GM18505 (cell line): Measurements from ENCODE around the gene EMILIN1.

Experiments
- ATAC-seq: cut with Tn5 transposase; IDR thresholded peaks from one replicate; pipeline ENCODE4 v1.9.1; 2021; ENCODE audit not compliant: unreplicated experiment
- POLR2A ChIP-seq: IDR thresholded peaks from 4 replicates; pipeline ENCODE4 v1.6.1; 2011; ENCODE audit warnings: borderline replicate concordance; ENCODE audit not compliant: insufficient read depth, insufficient read length; ENCODE audit errors: extremely low read depth

The EMILIN1 gene

GRCh38 chr2:27078267-27079194 lies at the start of gene EMILIN1:
Gene EMILIN1 (plus strand): TSS chr2:27078615. CDS start chr2:27079066, 451 bp downstream.
- no peak for ATAC-seq
- no peak for TF ChIP-seq POLR2A

GRCh38 chr2:27029051-27029450 lies 49.4 kb upstream of the EMILIN1 start:
- ATAC-seq: no peak
- TF ChIP-seq POLR2A: no peak

GRCh38 chr2:27032495-27033252 lies 45.7 kb upstream of the EMILIN1 start, which contains the start of gene TMEM214:
Gene TMEM214 (plus strand): TSS chr2:27032965. CDS start chr2:27033016, 51 bp downstream.
- ATAC-seq: peak; percentile 81
- TF ChIP-seq POLR2A: peak; percentile 83

DNA sequence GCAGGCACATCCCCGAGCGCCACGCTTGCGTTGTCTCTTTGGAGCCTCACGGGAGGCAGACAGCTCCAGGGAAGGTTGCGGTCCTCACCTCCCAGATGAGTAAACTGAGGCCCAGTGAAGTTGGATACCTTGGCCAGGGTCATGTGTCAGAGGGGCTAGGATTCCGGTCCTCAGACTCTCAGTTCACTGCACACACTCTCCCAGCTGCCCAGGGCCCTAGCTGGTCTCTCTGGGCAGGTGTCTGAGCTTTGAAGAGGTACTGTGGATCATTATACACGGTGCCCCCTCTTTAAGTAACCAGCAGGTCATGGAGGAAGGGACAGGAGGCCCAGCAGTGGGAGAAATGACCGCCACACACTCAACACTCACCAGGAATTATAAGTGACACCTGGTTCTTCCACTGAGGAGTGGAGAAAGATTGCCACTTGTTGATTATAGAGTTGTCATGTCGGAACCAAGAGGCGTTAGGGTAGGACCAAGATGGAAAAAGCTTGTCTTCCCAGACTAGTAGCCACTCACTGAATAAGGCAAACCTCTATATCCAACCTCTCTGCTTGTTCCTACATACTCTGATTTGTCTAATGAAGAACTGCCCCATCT lies 45.1 kb upstream of the EMILIN1 start:
- TF ChIP-seq POLR2A: no peak
- no peak for ATAC-seq

- no peak for TF ChIP-seq POLR2A
- no peak for ATAC-seq
These were observed 40.4 kb upstream of the EMILIN1 start for GRCh38 chr2:27038012-27038411.

DNA sequence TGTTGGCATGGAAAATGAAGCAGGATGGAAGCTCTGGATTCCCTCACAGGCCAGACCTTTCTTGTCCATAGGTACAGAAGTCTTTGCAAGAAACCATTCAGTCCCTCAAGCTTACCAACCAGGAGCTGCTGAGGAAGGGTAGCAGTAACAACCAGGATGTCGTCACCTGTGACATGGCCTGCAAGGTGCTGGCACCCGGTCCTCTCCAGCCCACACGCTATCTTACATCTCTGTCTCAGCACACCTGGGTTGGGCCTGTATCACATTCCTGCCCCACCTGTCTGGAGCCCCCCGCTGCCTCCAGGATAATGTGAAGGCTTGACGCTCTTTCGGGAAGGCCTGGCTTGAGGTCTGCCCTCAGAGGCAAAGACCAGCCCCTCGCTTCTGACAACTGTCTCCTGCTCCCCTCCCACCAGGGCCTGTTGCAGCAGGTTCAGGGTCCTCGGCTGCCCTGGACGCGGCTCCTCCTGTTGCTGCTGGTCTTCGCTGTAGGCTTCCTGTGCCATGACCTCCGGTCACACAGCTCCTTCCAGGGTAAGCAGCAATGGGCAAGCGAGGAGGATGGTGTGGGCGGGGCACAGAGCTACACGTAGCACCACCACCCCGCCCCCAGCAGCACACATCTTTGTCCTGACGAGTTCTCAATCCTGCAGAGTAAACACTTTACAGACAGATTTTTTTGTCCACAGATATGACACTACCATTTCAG lies 39.6 kb upstream of the EMILIN1 start:
- ATAC-seq: no peak
- TF ChIP-seq POLR2A: no peak

- no peak for ATAC-seq
- TF ChIP-seq POLR2A: no peak
These were observed 39.0 kb upstream of the EMILIN1 start for GRCh38 chr2:27039426-27039825.

DNA sequence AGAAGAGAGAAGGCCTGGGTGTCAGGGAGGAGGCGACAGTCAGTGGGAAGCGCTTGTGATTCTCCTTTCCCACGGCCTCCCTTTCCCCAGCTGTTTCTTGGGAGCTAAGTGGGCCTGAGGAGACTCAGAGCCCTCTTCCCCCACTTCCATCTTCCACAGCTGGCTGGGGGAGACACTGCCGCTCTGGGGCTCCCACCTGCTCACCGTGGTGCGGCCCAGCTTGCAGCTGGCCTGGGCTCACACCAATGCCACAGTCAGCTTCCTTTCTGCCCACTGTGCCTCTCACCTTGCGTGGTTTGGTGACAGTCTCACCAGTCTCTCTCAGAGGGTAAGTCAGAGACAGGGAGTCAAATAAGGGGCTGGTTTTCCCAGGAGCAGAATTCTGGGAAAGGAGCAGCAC lies 38.5 kb upstream of the EMILIN1 start:
- no peak for ATAC-seq
- TF ChIP-seq POLR2A: no peak

DNA sequence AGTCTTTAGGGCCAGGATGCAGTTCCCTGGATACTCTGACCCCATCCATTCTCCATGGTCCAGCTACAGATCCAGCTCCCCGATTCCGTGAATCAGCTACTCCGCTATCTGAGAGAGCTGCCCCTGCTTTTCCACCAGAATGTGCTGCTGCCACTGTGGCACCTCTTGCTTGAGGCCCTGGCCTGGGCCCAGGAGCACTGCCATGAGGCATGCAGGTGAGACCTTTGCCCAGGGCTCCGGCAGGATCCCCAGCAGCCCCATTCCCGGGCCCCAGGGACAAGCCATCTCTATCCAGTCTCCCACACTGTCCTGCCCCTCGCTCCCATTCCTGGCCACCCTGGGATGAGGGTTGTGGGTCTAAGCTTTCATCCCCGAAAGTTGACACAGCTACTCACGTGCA lies 38.1 kb upstream of the EMILIN1 start:
- no peak for TF ChIP-seq POLR2A
- ATAC-seq: no peak

DNA sequence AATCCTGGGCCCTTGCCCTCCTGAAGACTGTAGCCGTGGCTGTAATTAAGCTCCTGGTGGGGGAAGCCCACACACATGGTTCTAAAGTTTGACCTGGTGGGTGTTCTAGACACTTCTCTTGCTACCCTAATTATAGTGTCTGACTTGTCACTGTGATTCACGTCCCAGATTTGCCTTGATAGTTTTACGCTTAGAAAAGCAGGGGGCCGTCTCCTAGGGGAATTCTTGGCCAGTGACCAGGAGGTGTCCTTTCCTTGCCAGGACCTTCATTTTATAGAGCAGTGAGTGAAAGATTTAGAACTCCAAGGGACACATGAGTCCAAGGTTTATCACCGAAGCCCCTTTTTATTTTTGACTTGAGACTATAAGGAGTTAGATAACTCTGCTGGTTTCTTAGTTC lies 36.7 kb upstream of the EMILIN1 start:
- no peak for TF ChIP-seq POLR2A
- ATAC-seq: peak; percentile 23

DNA sequence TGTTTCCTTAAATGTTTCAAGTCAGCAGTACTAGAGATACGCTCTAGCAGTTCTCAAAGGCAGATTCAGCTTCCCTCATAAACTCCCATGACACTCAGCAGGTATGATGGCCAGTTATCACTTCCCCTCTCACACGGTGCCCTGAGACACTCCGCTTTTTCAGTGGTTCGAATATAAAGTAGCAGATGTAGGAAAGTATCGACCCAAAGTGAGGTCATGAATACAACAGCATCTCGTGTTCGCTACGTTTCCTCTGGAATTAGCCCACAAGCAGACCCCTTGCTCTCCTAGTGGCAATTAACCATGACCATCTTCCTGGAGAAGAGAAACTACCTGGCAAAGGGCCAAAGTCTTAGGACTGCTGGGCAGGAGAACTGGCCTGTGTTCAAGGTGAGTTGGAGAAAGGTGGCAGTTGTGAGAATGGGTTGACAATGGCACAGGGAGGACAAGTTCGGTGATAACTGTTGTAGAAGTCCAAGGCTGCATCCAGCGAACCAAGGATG lies 36.2 kb upstream of the EMILIN1 start:
- no peak for TF ChIP-seq POLR2A
- ATAC-seq: peak; percentile 59

GRCh38 chr2:27042985-27043634 lies 35.3 kb upstream of the EMILIN1 start:
- no peak for ATAC-seq
- no peak for TF ChIP-seq POLR2A

GRCh38 chr2:27049422-27050280 lies 28.8 kb upstream of the EMILIN1 start:
- peak; percentile 24 for ATAC-seq
- TF ChIP-seq POLR2A: no peak
